OCI-LY3 (cell line): Measurements from ENCODE around the gene RHOC.

Source experiments
- H2AFZ ChIP-seq: fragments of 200-600, 300-600 bp; shearing (Covaris generic); 2 replicates; pipeline ENCODE4 v1.6.0; 2014; ENCODE audit warnings: antibody characterized with exemption, low read depth, low read length
- H3K27ac ChIP-seq: fragments of 200-600, 300-600 bp; sonication (generic); 2 replicates; pipeline ENCODE4 v1.5.1; 2014; ENCODE audit warnings: mild to moderate bottlenecking, low read length, moderate library complexity, mixed read lengths
- H3K27me3 ChIP-seq: fragments of 200-600, 300-600 bp; sonication (generic); 2 replicates; pipeline ENCODE4 v1.6.1; 2014; ENCODE audit warnings: low read depth, low read length, mixed read lengths
- H3K36me3 ChIP-seq: fragments of 200-600, 300-600 bp; sonication (generic); replicated peaks from 2 replicates; pipeline ENCODE3; 2014; ENCODE audit warnings: low read depth, low read length, mixed read lengths
- H3K4me1 ChIP-seq: fragments of 300-600, 200-600 bp; sonication (generic); 2 replicates; pipeline ENCODE4 v1.6.1; 2014; ENCODE audit warnings: low read length, mixed read lengths
- H3K4me2 ChIP-seq: fragments of 200-600, 300-600 bp; sonication (generic); 2 replicates; pipeline ENCODE4 v1.6.1; 2014; ENCODE audit warnings: low read length, mixed read lengths
- H3K4me3 ChIP-seq: fragments of 300-600, 200-600 bp; sonication (generic); 2 replicates; pipeline ENCODE4 v1.5.1; 2014; ENCODE audit warnings: antibody characterized with exemption, mild to moderate bottlenecking, low read length, moderate library complexity
- H3K79me2 ChIP-seq: fragments of 300-600, 200-600 bp; shearing (Covaris generic); 2 replicates; pipeline ENCODE4 v1.6.1; 2014; ENCODE audit warnings: mild to moderate bottlenecking, low read length, mixed read lengths
- H3K9ac ChIP-seq: fragments of 300-600, 200-600 bp; shearing (Covaris generic); 2 replicates; pipeline ENCODE4 v1.6.0; 2014; ENCODE audit warnings: mild to moderate bottlenecking, low read length, moderate library complexity
- H3K9me3 ChIP-seq: fragments of 200-600, 300-600 bp; shearing (Covaris generic); 2 replicates; pipeline ENCODE4 v1.6.1; 2014; ENCODE audit warnings: low read length, mixed read lengths; ENCODE audit not compliant: insufficient read depth
- H4K20me1 ChIP-seq: fragments of 200-600, 300-600 bp; sonication (generic); 2 replicates; pipeline ENCODE4 v1.6.1; 2016; ENCODE audit warnings: low read length, mixed read lengths; ENCODE audit not compliant: insufficient read depth
- EZH2phosphoT487 ChIP-seq: fragments of 200-600 bp; shearing (Covaris generic); IDR thresholded peaks from 2 replicates; pipeline ENCODE4 v1.6.1; 2018; ENCODE audit warnings: antibody characterized with exemption, mixed run types, low read depth
- TF ChIP-seq, protein P1 (sequence below): fragments of 200-600, 300-600 bp; sonication (generic); IDR thresholded peaks from 2 replicates; pipeline ENCODE4 v1.5.1; 2014; ENCODE audit warnings: antibody characterized with exemption, low read length, low read depth

The RHOC gene

GRCh38 chr1:112704934-112705627 lies 1.8 kb downstream of the RHOC start:
- Histone ChIP-seq H3K79me2 (no peaks in the 10 kb centered on the region), H4K20me1 (no peaks in the 10 kb centered on the region), H3K4me3 (peak overlapping the region; percentile 73), H3K4me2 (peak overlapping the region; percentile 75), H3K9ac (peak overlapping the region; percentile 28; the same call in 1 of the 2 replicates), H2AFZ (no peak overlapping the region), H3K9me3 (no peaks in the 10 kb centered on the region), H3K27ac (no peak overlapping the region), H3K36me3 (no peaks in the 10 kb centered on the region), H3K27me3 (no peaks in the 10 kb centered on the region), H3K4me1 (peaks cover 21% of the 10 kb centered on the region)
- TF ChIP-seq EZH2phosphoT487: no peak
- TF ChIP-seq, protein P1, sequence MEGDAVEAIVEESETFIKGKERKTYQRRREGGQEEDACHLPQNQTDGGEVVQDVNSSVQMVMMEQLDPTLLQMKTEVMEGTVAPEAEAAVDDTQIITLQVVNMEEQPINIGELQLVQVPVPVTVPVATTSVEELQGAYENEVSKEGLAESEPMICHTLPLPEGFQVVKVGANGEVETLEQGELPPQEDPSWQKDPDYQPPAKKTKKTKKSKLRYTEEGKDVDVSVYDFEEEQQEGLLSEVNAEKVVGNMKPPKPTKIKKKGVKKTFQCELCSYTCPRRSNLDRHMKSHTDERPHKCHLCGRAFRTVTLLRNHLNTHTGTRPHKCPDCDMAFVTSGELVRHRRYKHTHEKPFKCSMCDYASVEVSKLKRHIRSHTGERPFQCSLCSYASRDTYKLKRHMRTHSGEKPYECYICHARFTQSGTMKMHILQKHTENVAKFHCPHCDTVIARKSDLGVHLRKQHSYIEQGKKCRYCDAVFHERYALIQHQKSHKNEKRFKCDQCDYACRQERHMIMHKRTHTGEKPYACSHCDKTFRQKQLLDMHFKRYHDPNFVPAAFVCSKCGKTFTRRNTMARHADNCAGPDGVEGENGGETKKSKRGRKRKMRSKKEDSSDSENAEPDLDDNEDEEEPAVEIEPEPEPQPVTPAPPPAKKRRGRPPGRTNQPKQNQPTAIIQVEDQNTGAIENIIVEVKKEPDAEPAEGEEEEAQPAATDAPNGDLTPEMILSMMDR: no peak

- no peaks in the 10 kb centered on the region for H3K27me3 ChIP-seq
- H3K79me2 ChIP-seq: no peaks in the 10 kb centered on the region
- H2AFZ ChIP-seq: no peak overlapping the region
- no peaks in the 10 kb centered on the region for H3K36me3 ChIP-seq
- H3K9ac ChIP-seq: peak overlapping the region; percentile 28; the same call in 1 of the 2 replicates
- peaks cover 21% of the 10 kb centered on the region for H3K4me1 ChIP-seq
- no peaks in the 10 kb centered on the region for H3K9me3 ChIP-seq
- peak overlapping the region; percentile 75 for H3K4me2 ChIP-seq
- H4K20me1 ChIP-seq: no peaks in the 10 kb centered on the region
- peak overlapping the region; percentile 73 for H3K4me3 ChIP-seq
- H3K27ac ChIP-seq: no peak overlapping the region
- TF ChIP-seq EZH2phosphoT487: no peak
Measured at GRCh38 chr1:112704391-112704933, 2.5 kb downstream of the RHOC start.

DNA sequence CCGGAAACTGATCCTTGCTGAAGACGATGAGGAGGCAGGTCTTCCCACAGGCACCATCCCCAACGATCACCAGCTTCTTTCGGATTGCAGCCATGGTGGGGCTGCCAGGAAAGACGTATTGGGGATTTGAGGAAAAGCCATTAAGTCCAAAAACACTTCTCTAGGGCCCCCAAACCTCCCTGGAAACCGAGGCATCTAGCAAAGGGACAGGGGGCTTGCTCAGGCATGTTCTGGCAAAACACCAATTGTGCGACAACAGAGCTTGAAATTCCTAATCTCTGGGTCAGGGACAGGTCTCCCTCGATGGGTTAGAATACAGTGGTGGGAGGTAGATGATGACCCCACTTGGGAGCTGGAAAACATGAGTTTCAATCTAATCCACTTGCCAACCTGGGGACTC lies 3.2 kb downstream of the RHOC start:
- H3K9me3 ChIP-seq: no peaks in the 10 kb centered on the region
- no peaks in the 10 kb centered on the region for H3K27me3 ChIP-seq
- H3K27ac ChIP-seq: no peak overlapping the region
- H3K4me3 ChIP-seq: no peak overlapping the region
- no peaks in the 10 kb centered on the region for H3K79me2 ChIP-seq
- no peaks in the 10 kb centered on the region for H4K20me1 ChIP-seq
- peaks cover 21% of the 10 kb centered on the region for H3K4me1 ChIP-seq
- no peak overlapping the region for H3K9ac ChIP-seq
- no peaks in the 10 kb centered on the region for H3K36me3 ChIP-seq
- H2AFZ ChIP-seq: no peak overlapping the region
- no peak overlapping the region for H3K4me2 ChIP-seq
- no peak for TF ChIP-seq EZH2phosphoT487
- TF ChIP-seq, protein P1: no peak

GRCh38 chr1:112702420-112703261 lies 4.3 kb downstream of the RHOC start:
- no peak overlapping the region for H3K27ac ChIP-seq
- H3K27me3 ChIP-seq: no peaks in the 10 kb centered on the region
- H3K36me3 ChIP-seq: no peaks in the 10 kb centered on the region
- H4K20me1 ChIP-seq: no peaks in the 10 kb centered on the region
- TF ChIP-seq, protein P1: no peak
- no peak for TF ChIP-seq EZH2phosphoT487
- peaks cover 21% of the 10 kb centered on the region for H3K4me1 ChIP-seq
- no peak overlapping the region for H3K9ac ChIP-seq
- H3K4me2 ChIP-seq: no peak overlapping the region
- no peaks in the 10 kb centered on the region for H3K79me2 ChIP-seq
- no peak overlapping the region for H2AFZ ChIP-seq
- H3K4me3 ChIP-seq: no peak overlapping the region
- no peaks in the 10 kb centered on the region for H3K9me3 ChIP-seq
